GM19193 (cell line): ENCODE data around the gene MALT1.

ENCODE experiments used
- POLR2A ChIP-seq: IDR thresholded peaks from 4 replicates; pipeline ENCODE4 v1.6.1; 2011; ENCODE audit not compliant: insufficient read depth, insufficient read length; ENCODE audit errors: extremely low read depth

The MALT1 gene

DNA sequence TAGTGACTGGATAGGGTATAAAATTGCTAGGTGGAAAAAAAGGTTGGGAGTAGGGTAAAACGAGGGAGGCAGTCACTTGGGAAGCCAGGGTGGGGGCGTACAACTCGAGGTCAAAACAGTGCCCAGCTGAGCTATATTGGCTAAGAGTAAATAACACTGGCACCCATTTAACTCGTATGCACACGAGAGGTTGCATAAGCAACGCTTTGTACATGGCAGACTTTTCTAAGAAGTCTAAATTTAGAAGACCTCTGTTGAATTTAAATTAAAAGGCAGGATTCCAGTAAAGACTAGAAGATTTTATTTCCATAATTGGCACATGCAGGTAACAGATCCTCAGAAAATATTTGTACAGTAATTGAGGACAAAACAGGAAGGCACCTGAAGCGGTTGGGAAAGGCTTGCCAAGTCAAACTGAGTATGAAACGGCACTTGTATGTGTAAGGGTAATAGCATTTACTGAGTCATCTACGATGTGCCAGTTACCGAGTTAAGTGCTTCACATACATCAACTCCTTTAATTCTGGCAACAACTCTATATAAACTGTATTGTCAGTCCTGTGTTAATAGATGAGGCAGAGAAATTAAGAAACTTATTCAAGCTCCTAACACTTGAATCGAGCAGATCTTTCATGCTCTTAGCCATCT is 1.4 kb upstream of the MALT1 start:
- no peak for TF ChIP-seq POLR2A

DNA sequence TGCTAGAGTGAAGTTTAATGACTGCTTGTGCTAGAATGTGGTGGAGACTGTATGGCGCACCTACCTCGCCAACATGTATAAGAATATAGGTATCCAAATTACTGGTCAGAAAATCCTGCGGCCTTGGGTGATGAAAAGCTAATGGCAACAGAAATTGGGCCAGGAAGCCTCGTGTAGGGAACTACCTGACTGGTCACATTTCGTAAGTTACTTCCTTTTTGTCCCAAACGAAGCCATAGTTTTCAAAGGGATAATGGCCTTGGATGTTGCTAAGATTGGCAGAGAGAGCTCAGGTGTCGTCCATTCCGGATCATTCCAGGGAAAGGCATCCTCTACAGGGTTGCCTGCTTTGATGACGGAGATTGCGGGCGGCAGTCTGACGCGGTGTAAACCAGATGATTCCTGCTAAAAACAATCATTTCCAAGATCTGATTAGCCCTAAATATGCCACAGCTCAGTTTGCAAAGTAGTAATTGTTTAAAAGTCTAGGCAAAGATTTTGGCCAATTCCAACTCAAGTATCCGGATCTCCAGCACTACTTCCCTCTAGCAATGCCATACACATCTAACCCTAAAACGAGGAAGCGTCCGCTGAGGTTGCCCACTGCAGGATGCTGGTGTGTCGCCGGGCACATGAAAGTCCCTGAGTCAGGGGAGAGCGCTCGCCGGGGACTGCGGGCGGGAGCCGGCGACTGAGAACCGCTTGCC is 708 bp upstream of the MALT1 start:
- no peak for TF ChIP-seq POLR2A

DNA sequence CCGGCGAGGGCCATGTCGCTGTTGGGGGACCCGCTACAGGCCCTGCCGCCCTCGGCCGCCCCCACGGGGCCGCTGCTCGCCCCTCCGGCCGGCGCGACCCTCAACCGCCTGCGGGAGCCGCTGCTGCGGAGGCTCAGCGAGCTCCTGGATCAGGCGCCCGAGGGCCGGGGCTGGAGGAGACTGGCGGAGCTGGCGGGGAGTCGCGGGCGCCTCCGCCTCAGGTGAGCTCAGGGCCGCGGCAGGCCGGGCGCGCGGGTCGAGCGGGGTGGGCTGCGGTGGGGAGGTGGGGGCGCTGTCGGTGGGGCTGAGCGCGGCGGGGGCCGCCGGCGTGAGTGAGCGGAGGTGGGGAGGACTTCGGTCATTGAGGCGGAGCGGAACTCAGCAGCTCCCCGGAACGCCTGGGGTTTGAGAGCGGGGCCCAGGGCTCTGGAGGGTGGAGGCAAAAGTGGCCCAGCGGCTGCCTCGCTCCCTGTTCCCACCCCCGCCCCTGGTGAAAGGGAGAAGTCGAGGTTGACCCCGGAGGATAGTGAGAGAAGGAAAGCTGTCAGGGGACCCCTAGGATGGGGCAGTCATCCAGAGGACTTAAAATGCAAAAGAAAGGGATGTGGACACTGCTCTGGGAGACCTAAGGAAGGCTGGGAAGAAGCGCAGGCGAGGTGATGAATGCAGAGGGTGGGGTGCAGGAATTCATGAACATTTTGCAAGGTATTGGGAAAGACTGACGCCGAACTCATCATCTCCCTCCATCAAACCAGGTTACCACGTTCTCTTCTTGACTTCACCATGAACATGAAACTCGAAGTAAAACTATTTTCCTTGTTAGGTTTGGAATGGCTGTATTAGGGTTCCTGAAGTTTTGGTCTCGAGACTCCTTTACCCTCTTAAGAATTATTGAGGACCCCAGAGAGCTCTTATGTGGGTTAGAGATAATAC is 633 bp downstream of the MALT1 start:
- TF ChIP-seq POLR2A = no peak

DNA sequence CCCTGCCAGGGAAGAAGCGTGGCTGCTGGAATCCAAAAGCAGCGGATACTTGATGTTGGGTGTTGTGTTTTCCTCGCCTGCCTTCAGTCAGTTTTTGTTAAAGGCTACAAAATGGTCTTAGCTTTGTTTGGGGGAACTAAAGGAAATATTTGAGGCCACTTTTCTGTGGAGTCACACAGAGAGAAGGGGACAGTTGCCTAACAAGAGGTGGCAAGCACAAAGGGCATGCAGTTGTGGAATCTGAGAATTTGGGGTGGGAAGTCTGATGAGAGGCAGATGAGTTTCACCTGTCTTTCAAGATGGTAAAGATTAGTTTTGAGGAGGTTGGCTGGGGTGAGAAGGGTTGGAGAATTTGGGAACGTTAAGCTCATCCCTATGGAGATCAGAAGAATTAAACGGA is 2.9 kb downstream of the MALT1 start:
- TF ChIP-seq POLR2A = no peak

DNA sequence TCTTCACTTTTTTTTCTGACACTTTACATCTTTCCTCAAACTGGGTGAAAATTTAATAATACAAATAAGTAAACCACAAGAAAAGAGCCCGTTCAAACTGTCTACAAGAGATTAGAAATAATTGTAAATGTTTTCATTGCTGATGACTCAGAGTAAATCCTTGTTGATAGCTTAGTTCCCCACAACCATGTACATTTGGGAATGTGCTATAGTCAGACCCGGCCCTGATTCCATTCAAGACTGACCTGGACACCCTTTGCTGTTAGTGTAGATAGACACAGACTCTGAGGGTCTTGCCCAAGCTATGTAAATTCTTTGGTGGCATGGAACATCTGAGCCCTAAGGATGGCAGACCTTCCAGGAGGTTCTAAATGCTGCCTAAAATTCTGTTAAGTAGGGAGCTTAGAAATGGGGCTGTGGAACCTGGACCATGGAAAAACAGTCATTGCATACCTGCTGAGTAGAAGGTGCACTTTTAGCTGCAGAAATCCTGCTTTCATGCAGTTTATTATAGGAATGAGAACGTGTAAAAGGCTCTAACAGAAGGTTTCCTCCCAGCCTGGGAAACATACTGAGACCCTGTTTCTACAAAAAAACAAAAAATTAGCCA is 3.7 kb downstream of the MALT1 start:
- TF ChIP-seq POLR2A = no peak

GRCh38 chr18:58676270-58676669 is 5.0 kb downstream of the MALT1 start:
- TF ChIP-seq POLR2A = no peak

- TF ChIP-seq POLR2A = no peak
These were observed 11.3 kb downstream of the MALT1 start for GRCh38 chr18:58682429-58683069.

DNA sequence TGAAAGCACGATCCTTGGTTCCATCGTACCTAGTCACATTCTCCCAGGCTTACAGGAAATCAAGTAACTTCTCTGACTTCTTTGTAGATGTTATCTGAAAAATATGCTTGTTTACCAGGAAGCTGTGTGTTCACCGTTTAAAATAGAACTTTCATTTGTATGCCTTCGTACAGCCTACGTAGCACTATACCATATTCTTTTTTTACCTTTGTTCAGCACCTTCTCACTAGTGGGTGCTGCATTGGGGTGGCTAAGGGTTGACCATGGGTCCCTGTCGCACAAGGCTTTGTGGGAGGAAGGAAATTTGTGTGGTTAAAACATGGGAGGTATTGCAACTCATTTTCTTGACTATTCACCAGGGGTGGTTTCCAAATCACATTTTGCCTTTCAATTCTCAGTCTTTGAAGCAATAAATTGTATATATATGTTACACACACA is 16.6 kb downstream of the MALT1 start:
- TF ChIP-seq POLR2A = no peak

GRCh38 chr18:58690259-58690658 is 19.0 kb downstream of the MALT1 start:
- TF ChIP-seq POLR2A = no peak

GRCh38 chr18:58691256-58691655 is 20.0 kb downstream of the MALT1 start:
- no peak for TF ChIP-seq POLR2A

- TF ChIP-seq POLR2A = no peak
These were observed 21.3 kb downstream of the MALT1 start for GRCh38 chr18:58692422-58693185.

DNA sequence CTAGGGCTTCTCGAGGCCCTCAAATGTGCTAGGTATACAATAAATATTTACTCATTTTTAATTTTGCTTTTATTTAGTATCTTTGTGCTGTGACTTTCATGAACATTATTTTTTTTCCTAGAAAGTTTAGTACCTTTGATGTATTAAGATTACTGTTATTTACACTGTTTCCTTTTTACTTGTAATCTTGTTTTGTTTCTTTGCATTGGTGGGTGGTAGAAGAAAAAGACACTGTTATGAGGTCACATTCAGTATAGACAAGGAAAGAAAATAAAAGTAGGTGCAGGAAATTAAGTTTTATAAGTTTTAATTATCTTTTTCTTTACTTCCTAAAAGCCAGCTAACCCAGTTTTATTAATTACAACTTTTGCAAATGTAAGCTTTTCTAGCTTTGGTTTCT is 23.0 kb downstream of the MALT1 start:
- TF ChIP-seq POLR2A = no peak

GRCh38 chr18:58694720-58695468 is 23.6 kb downstream of the MALT1 start:
- TF ChIP-seq POLR2A = no peak
